Stimulated activated CD8-positive, alpha-beta memory T cell treated with anti-CD3 and anti-CD28 coated beads, Interleukin-15, amount 100 ng/mL, for 48 hours (primary cell): ENCODE data around the gene MAP3K20.
"Not testable (repeated sequence)": the region's sequence is repeated elsewhere in the genome, so short reads cannot be mapped to it uniquely, and the experiment has no call there.

Source experiments
- DNase-seq, 2 donors: peaks; one replicate each; pipeline ENCODE4 v3.0.0-alpha.2; 2020; ENCODE audit warnings: low read depth in 2 of 2

MAP3K20 gene

DNA sequence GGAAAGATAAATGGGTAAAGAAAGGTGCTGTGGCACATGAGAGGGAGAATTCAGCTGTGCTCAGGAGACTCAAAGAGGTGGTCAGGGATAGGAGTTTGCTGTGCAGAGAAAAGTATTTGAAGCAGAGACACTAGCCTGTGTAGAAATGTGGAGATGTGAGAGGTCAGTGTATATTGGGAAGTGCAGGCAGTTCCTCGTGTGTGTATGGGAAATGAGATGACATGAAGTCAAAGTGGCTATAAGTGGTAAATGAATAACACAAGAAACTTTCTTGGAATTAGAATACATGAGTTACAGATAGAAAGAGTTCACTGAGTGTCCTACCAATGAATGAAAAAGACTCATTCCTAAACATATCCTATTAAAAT is 11.6 kb downstream of the MAP3K20 start:
- DNase-seq = no peak

DNA sequence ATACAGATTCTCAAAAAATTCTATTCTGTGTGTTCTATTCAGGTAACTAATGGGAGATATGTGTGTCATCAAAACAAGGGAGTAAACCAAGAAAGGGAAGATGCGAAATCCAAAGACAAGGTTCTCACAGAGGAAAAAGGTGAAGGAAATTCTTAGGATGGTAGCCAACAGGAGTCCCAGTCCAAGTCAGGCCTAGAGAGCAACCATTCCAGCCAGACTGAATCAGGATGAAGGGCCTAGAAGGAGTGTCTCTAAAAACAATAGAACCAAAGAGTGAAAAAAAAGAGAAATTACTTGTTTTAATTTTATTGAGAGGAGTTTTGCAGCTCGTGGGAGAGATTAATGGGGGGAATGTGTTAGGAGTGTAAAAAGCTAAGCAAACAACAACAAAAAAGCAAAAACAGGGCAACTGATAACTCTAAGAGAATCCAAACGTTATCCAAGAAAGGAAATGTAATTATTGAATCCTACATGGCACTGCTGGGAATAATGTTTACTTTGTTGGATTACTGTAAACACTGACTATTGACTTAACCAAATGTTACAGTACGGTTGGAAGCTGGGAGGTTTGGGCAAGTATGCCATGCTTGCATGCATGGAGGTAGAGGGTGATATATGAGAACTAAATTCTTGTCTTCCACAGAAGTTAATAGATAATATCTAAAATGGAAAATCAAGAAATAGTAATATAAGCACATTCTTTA is 12.3 kb downstream of the MAP3K20 start:
- DNase-seq = no peak

DNA sequence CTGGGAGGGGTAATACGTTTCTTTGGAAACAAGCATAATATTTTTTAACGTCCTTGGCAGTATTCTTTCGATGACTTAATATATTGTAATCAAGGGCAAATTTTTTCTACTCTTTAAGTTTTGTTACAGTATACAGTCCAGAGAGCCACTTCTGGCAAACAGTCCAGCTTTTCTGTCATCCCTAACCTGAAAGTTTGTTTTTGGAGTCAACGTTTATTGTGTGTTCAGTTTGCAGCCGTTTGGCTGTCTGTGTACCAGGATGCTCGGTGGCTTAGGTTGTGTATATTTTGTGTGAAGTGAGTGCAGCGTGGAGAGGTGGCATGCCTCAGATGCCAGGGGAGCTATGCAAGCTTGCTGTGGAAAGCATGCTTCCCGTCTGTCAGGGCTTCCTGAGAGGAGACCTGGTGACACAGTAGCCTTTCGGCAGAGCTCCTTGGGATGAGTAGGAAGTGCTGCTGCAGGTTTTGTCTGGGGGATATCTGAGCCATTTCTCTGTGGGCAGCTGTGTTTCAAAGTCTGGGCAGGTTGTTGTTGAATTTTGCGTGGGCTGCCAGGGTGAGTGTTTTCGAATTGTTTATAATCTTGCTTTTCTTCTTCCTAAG is 14.7 kb downstream of the MAP3K20 start:
- DNase-seq = no peak

GRCh38 chr2:173090973-173091660 is 15.5 kb downstream of the MAP3K20 start:
- no peak for DNase-seq

DNA sequence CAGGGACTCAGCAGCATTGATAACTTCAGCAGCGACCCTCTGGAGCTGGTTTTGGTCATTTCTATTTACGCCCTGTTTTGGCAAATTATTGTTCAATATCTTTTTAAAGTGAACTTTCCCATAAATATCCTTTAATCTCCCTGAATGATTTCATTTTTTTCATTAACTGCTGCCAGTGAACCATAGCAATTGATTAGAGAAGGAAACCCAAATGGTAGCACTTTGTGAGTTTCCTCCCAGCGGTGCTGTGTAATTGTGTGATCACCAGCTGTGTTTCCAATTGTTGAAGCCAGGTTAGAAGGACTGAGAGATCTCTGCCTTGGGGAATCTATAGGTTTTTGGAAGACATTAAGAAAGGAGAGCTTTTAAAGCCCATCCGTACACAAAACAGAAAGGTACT is 16.3 kb downstream of the MAP3K20 start:
- DNase-seq = no peak

- no peak for DNase-seq
These were observed 17.3 kb downstream of the MAP3K20 start for GRCh38 chr2:173092844-173093402.

DNA sequence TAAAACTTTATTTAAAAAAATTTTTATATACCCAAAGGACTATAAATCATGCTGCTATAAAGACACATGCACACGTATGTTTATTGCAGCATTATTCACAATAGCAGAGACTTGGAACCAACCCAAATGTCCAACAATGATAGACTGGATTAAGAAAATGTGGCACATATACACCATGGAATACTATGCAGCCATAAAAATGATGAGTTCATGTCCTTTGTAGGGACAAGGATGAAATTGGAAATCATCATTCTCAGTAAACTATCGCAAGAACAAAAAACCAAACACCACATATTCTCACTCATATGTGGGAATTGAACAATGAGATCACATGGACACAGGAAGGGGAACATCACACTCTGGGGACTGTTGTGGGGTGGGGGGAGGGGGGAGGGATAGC is 18.0 kb downstream of the MAP3K20 start:
- DNase-seq = not testable (repeated sequence)

GRCh38 chr2:173094731-173095130 is 19.1 kb downstream of the MAP3K20 start:
- no peak for DNase-seq

GRCh38 chr2:173095356-173095755 is 19.7 kb downstream of the MAP3K20 start:
- no peak for DNase-seq

- no peak for DNase-seq
These were observed 23.6 kb downstream of the MAP3K20 start for GRCh38 chr2:173099271-173099670.

DNA sequence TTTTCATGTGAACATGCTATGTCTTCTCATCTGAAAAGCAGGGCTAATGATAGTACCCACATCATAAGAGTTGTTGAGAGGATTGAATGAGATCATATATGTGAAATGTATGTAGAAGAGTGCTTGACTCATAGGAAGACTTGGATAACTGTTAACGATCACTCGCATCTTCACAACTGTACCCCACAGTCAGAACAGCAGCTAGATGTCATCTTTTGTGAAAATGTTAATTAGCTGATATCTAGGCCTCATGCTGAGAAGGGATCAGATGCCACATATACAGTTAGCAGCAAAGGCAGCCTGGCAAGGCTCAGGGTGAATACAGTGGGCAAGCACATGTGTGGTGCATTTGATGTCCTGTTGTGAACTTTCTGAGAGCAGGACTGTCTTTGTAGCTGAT is 24.2 kb downstream of the MAP3K20 start:
- DNase-seq = no peak

GRCh38 chr2:173101687-173102086 is 26.0 kb downstream of the MAP3K20 start:
- no peak for DNase-seq

- DNase-seq = no peak
These were observed 28.5 kb downstream of the MAP3K20 start for GRCh38 chr2:173104156-173104555.

GRCh38 chr2:173106959-173107628 is 31.4 kb downstream of the MAP3K20 start:
- DNase-seq = no peak

DNA sequence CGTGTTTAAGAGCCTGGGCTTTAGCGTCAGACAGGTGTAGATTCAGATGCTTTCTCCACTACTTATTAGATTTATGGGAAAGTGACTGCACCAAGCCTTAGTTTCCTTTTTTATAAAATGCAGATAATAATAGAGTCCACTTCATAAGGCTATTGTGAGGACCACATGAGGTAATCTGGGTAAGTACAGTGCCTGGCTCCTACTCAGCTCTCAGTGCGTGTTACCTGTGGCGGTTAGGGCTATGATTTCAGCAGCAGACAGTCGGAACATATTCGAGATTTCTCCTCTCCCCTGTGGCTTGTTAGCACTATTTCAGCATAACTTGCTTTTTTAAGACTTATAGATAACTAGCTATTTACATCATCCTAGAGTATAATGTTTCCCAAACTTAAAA is 32.0 kb downstream of the MAP3K20 start:
- no peak for DNase-seq

- DNase-seq = no peak
These were observed 33.9 kb downstream of the MAP3K20 start for GRCh38 chr2:173109253-173110188.

DNA sequence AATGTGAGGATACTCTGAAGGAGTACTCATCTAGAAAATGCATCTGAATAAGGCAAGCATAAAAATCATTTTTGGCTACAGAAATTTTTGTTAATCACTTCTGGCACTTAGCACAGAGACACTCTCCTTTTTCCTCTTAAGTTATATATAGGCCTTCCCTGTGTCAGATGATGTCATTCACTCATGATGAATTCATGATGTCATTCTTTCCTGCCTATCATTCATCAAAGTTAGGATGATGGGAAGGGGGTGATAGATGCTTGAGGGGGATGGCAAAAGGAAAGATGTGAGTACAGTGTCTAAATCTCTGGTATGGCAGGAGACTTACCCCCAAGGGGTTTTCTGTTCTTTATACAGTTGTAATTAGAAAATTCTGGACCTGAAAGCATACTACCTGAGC is 42.0 kb downstream of the MAP3K20 start:
- DNase-seq = no peak

- DNase-seq = no peak
These were observed 42.7 kb downstream of the MAP3K20 start for GRCh38 chr2:173118395-173118794.

GRCh38 chr2:173119069-173119807 is 43.6 kb downstream of the MAP3K20 start:
- DNase-seq = no peak

DNA sequence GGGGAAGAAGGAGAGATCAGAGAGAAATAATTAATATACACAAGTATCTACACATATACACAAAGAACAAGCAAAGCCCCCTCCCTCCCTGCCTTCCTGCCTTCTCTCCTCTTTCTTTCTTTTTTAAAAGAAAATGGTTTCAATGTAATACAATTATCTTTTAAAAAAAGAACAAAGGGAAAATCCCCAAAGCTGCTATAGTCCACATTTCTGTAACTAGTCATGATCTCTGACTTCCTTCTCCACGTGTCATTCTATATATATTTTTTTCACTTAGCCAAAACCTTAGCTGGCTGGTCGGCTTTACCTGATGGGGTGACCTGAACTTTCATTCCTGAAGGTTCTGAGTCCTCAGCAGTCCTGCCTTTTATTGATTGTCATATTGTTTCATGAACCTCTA is 44.3 kb downstream of the MAP3K20 start:
- no peak for DNase-seq

- no peak for DNase-seq
These were observed 47.3 kb downstream of the MAP3K20 start for GRCh38 chr2:173122936-173123335.
